A549 (cell line): Measurements from ENCODE around the gene ADAMTSL3.

ENCODE experiments used
- CTCF ChIP-seq: fragments of >200 bp; sonication (Bioruptor Twin); formaldehyde crosslinking; IDR thresholded peaks from 3 replicates; pipeline ENCODE4 v1.5.1; 2016
- RAD21 ChIP-seq, 2 experiments: fragments of >200 bp in 1 of 2; sonication (Bioruptor Twin) in 1 of 2; formaldehyde crosslinking in 1 of 2; IDR thresholded peaks in 1 of 2; conservative IDR thresholded peaks in 1 of 2; 2 replicates in 1 of 2; 3 replicates in 1 of 2; pipeline ENCODE4 v1.6.1; 2012 to 2018; ENCODE audit warnings: inconsistent platforms in 1 of 2

DNA sequence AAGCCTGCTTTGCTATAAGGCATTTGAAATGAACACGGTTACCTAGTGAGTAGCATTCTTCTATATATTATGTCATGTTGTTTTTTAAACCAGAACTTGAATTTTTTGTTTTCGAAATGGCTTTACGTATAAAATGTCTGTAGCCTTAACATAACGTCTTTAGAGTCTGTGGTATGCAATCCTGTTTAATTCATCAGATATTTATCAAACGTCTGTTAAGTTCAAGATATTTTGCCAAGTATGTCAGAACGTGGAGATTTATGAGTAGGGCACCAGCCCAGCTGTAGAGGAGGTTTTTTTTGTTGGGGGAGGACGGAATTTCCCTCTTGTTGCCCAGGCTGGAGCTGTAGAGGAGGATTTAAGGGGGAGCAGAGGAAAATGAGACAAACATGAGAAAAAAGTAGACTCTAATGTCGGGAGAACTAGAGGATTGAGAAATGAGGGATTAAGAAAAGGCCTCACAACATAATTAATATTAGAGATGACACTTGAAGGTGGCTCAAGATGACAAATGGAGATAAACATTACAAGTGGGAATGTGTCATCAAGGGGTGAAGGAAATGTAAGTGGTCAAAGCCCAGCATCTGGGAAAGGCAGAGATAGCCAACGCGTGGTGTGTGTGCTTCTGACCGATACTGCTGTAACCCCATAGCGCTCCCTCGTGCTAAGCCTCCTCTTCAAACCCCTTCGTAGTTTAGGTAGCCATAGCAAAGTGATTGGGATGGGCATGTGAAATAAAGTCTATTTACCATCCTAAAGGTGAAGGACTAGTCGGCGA, 427.7 kb downstream of the ADAMTSL3 start:
- TF ChIP-seq CTCF (no peak), RAD21 (conservative IDR thresholded peaks at IDR 0.05 in 1 of 2, IDR thresholded peaks at IDR 0.05 in 1 of 2) (no peak)
